HT1080 (cell line): ENCODE results near the gene RPS27. TPM values are rescaled to one million over a fixed set of nuclear protein-coding genes. Genes with fewer than 3 reads are reported as not detected.
"Not testable (repeated sequence)": the region's sequence is repeated elsewhere in the genome, so short reads cannot be mapped to it uniquely, and the experiment has no call there.

Source experiments
- DNase-seq: peaks from one replicate; pipeline ENCODE4 v3.0.0-alpha.2; 2015; ENCODE audit warnings: low read depth
- small RNA-seq: library from RNA; depleted of rRNA; stranded (forward); fragments of <200 nt; gene quantifications from one replicate; pipeline ENCODE3, GENCODE V24; 2014
- total RNA-seq: library from RNA; depleted of rRNA; stranded (reverse); fragments of >200 nt; shearing (Covaris generic); gene quantifications from 2 replicates; pipeline ENCODE4 v1.2.3, GENCODE V29; 2014; rRNA removed

RPS27 gene
- total RNA-seq, 1 experiment from 2014 or later: 1,691 TPM

DNA sequence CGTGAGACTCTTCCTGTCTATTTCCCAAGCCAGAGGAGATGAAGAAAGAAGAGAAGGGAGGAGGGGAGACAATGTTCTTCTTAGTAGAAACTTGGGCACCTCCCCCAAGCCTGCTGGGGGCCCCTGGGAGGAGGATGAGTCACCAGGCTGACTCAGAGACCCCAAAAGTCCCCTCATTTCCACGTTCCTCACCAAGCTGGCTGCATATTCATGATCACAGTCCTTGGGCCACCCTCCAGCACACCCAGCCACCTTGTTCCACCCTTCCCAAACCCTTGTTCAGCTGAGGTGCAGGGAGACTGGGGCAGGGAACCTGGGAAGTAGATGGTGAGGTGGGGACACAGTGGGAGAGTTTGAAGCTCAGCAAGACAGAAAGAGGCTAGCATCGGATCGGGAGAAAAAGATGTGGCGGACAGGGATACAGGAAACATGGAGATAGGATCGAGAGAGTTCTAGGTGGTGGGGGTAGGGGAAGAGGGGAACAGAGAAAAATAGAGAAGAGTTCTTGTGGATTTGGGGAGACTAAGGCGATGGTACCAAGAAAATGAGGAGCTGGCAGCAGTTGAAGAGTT is 5.1 kb upstream of the RPS27 start:
- DNase-seq: peak; percentile 84

DNA sequence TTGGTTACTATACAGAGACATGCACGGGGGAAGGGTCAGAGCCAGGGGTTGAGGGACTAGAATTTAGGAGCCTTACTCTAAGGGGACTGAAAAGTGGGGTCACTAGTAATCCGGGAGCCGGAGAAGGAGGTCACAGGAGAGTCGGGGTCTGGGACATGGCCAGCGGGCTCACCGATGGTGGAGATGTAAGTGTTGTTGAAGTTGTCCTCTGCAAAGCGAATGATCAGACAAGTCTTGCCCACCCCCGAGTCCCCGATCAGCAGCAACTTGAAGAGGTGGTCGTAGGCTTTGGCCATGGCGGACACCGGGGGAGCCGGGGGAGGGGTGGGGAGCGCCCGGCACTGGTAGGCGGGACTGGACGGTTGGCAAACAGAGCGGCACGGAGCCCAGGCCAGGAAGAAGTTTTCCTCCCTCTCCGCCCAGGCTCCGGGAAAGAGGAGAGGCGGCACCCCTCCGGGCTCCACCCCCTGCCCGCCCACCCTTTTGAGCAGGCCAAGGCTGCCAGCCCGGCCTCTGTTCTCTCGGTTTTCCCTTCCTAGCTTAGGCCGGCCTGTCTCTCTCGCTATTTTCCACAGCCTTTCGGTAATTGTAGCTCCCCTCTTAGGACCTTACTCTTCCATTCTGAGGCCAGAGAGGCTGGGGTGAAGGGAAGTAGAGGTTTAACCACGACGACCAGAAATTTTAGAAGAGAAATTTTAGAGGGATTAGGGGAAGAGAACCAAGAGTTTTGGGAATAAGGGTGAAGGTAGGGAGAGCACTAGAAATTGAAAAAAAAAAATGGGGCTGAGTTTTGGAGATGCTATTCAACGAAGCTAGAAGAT is 4.4 kb upstream of the RPS27 start, which contains the start of gene RAB13:
Gene RAB13 (minus strand): TSS at position 399 of the 821 bp plus-strand sequence. CDS start 103 bp downstream, at position 296.
- DNase-seq: peak; percentile 74

DNA sequence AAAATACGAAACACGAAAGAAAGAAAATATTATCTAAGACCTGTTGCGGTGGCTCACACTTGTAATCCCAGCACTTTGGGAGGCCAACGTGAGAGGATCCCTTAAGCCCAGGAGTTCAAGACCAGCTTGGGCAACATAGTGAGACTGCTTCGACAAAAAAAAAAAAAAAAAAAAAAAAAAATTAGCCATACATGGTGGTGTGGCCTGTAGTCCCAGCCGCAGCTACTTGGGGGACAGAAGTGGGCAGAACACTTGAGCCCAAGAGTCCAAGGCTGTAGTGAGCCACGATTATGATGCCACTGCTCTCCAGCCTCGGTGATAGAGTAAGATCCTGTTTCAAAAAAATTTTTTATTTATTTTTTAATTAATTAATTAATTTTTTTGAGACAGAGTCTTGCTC is 2.9 kb upstream of the RPS27 start:
- DNase-seq: no peak

DNA sequence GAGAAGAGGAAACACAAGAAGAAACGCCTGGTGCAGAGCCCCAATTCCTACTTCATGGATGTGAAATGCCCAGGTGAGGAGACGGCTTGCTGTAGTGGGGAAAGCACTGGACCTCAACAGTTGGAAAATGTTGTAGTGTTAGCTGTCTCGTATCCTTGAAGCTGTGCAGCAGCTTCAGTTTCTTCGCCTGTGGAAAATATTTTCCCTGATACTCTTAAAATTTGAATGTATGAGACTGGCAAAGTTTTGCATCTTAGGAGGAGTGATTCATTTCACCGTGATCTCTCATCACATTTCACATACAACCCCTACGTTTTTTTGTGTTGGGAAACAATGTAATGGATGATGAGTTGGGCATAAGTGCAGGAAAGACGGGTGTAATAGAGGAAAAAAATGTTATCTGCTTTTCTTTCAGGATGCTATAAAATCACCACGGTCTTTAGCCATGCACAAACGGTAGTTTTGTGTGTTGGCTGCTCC is 629 bp downstream of the RPS27 start:
- DNase-seq: no peak

DNA sequence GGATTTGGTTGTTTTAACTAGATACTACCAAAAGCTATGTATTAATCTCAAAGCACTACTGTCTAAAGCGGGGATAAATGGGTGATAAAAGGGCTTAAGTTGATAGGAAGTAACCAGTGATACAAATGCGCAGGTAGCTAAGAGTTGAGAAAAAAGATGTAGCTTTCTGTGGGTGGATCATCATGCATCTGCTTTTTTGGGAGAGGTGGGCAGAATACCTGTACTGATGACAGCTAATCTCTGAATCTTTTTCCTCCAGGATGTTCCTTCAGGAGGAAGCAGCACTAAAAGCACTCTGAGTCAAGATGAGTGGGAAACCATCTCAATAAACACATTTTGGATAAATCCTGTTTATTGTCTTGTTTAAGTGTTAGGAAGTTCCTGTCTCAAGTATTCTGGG is 1.2 kb downstream of the RPS27 start:
- DNase-seq: no peak

DNA sequence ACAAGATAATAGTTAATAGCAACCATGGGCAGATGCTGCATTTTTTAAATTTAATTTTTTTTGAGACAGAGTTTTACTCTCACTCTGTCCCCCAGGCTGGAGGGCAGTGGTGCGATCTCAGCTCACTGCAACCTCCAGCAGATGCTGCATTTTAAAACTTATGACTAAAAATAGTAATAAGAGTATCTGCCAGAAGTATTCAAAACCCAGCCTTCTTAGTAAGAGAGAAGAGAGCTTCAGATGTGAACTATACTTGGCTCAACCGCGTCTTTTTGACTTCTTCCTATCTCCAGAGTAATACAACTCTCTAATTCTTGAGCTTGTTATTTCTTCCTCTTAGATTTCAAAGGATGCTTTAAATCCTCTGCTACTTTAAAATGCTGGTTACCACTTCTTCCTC is 4.6 kb downstream of the RPS27 start:
- DNase-seq: no peak

DNA sequence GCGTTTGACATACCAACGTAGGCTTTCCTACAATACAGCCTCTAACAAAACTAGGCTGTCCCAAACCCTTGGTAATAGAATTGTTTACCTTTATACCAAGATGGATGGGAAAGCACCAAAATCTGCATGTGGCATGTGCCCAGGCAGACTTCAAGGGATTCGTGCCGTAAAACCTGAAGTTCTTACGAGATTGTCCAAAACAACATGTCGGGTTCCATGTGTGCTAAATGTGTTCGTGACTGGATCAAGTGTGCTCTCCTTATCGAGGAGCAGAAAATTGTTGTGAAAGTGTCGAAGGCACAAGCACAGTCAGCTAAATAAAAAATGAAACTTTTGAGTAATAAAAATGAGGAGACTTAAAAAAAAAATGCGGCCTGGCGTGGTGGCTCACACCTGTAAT is 5.1 kb downstream of the RPS27 start:
- no peak for DNase-seq

DNA sequence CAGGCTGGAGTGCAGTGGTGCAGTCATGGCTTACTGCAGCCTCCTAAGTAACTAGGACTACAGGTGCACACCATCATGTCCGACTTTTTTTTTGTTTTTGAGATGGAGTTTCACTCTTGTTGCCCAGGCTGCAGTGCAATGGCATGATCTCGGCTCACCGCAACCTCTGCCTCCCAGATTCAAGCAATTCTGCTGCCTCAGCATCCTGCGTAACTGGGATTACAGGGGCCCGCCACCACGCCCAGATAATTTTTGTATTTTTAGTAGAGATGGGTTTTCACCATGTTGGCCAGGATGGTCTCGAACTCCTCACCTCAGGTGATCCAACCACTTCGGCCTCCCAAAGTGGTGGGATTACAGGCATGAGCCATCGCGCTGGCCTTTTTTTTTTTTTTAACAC is 6.3 kb downstream of the RPS27 start:
- not testable (repeated sequence) for DNase-seq

DNA sequence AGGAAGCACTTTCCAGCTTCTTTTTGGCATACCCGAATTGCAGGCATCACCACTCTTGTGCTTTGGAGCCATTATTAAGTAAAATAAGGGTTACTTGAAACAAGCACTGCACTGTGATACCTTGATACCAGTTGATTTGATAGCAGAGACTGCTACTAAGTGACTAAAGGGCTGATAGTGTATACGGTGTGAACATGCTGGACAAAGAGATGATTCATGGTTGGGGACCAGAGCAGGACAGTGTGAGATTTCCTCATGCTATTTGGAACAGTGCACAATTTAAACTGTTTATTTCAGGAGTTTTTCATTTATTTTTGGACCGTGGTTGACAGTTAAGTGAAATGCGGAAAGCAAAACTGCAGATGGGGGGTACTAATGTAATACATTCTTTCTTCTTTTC is 9.9 kb downstream of the RPS27 start:
- DNase-seq: no peak

DNA sequence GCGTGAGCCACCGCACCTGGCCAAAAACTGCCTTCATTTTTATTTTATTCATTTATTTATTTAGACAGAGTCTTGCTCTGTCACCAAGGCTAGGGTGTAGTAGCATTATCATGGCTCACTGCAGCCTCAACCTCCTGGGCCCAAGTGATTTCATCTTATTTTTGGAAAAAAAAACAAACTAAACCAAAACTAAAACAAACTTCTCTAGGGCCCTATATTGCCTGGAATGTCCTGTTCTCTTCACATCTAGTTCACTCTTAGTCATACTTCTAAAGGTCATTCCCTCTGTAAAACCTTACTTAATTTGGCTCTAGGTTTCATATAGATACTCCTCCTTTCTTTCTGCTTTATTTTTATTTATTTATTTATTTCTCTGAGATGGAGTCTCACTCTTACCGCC is 15.6 kb downstream of the RPS27 start:
- no peak for DNase-seq

DNA sequence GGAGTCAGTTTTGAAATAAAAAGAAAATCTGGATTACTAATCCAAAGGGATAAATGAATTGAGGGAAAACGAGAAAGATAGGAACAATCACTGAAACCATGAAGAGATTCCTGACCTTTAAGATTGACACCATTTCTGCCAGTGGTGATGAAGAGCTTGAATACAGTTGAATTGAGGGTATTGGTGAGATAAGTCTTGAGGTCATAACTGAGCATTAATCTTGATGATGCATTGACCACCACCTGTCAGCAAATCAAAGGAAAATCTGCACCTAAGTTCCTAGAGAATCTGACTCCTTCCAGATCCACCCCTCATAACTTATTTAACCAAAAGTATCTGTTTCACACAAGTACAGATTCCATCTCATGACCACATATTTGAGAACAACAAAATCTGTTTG is 21.6 kb downstream of the RPS27 start:
- no peak for DNase-seq

DNA sequence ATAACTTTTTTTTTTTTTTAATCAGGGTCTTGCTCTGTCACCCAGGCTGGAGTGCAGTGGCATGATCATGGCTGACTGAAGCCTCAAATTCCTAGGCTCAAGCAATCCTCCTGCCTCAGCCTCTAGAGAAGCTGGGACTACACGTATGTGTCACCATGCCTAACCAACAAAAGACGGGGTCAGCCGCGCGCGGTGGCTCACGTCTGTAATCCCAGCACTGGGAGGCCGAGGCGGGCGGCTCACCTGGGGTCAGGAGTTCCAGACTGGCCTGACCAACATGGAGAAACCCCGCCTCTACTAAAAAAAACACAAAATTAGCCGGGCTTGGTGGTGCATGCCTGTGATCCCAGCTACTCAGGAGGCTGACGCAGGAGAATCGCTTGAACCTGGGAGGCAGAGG is 22.0 kb downstream of the RPS27 start:
- DNase-seq: not testable (repeated sequence)

DNA sequence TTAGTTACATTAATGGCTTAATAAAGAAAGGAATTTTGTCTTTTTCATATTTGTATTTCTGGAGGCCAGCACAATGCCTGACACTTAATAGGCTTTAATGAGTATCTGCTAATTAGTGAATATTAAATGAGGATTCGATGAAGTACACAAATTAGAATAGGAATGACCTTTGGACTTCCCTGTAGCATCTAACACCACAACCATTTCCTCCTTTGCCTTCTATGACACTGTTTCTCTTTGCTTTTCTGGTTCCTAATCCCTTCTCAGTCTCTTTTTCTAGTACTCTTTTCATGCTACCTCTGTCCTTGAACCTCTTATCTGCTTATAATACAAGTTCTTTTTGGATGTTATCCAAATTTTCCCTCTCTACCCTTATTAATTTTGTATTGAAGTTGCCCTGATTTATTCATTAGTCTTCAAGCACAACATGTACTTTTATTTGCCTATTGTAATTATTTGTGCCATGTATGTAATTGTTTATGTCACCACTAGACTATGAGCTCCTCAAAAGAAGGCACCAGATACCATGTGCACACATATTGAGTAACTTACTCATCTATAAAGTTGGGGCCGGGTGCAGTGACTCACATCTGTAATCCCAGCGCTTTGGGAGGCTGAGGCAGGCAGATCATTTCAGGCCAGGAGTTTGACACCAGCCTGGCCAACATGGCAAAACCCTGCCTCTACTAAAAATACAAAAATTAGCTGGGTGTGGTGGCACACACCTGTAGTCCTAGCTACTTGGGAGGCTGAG is 23.8 kb downstream of the RPS27 start:
- peak; percentile 36 for DNase-seq

DNA sequence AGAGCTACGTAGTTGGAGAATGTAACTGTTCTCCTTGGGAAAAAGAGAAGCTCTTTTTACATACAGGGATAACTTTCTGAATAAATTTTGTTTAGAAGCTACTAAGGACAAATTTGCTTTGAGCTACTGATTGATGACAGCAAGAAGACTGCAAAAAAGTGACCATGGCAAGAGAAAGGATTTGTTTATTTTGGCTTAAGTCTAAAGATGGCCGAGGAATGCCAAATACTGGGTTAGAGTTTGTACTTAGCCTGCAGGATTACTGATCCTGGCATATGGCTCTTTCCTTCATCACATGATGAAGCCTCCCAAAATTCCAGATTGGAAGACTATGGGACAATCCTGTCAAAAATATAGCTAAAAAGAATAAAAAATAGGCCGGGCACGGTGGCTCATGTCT is 28.7 kb downstream of the RPS27 start:
- no peak for DNase-seq

DNA sequence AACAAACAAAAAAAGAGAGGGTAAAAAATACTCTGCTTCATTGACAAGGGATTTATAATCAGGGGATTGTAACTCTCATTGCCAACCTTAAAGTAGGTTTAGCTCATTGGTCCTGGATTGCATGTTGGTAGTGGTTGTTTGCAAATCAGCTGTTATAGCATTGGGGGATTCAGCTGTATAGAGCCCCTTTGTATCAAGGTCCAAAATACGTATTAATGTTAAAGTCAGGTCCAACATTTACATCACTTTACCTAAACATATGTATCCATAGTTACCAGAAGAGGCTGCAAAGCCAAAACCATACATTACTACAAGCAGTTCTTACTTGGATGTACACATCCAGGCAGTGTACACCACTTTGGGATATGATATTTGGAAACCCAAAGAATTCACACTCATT is 29.4 kb downstream of the RPS27 start:
- DNase-seq: no peak

DNA sequence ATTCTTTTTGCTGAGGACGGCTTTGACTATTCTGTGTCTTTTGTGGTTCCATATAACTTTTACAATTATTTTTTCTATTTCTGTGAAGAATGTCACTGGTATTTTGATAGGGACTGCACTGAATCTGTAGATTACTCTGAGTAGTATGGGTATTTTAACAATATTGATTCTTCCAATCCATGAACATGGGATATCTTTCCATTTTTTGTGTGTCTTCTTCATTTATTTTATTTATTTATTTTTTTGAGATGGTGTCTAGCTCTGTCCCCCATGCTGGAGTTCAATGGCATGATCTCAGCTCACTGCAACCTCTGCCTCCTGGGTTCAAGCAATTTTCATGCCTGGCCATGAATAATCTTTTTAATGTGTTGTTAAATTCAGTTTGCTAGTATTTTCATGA is 43.1 kb downstream of the RPS27 start:
- not testable (repeated sequence) for DNase-seq

Small RNAs within 50 kb of the gene (small RNA-seq; reads per million reads assigned to genes)
- gene MIR6737 (not detected), gene RNU6-179P (not detected)

Other genes starting within 250 kb of the RPS27 start
- 0.74 and 4.5 TPM in 2 replicates for gene SLC27A3, start 215.4 kb upstream of the RPS27 start, total RNA-seq
- 5.6 and 9.5 TPM in 2 replicates for gene GATAD2B, start 67.8 kb upstream of the RPS27 start, total RNA-seq
- 15.2 and 17.6 TPM in 2 replicates for gene DENND4B, start 44.0 kb upstream of the RPS27 start, total RNA-seq
- 17.6 and 26.6 TPM in 2 replicates for gene CRTC2, start 32.1 kb upstream of the RPS27 start, total RNA-seq
- gene SLC39A1, start 27.2 kb upstream of the RPS27 start, total RNA-seq: 104 and 126 TPM in 2 replicates
- gene CREB3L4, start 22.9 kb upstream of the RPS27 start, total RNA-seq: 9.0 and 11.2 TPM in 2 replicates
- gene JTB, start 13.1 kb upstream of the RPS27 start, total RNA-seq: 174 and 189 TPM in 2 replicates
- gene RAB13, start 4.4 kb upstream of the RPS27 start, total RNA-seq: 33.9 and 52.3 TPM in 2 replicates
- 0.03 TPM in 1 of 2 replicates, not detected in the other for gene NUP210L, start 164.3 kb downstream of the RPS27 start, total RNA-seq
- gene TPM3, start 201.3 kb downstream of the RPS27 start, total RNA-seq: 703 and 744 TPM in 2 replicates
- not detected in 2 replicates for gene CFAP141, start 215.6 kb downstream of the RPS27 start, total RNA-seq
- 104 and 140 TPM in 2 replicates for gene UBAP2L, start 230.2 kb downstream of the RPS27 start, total RNA-seq